ENCODE measurements around the gene CRYZL1. TPM values are rescaled to one million over a fixed set of nuclear protein-coding genes. Genes with fewer than 3 reads are reported as not detected.
"Not testable (repeated sequence)": the region's sequence is repeated elsewhere in the genome, so short reads cannot be mapped to it uniquely, and the experiment has no call there.

Gene CRYZL1
- total RNA-seq, 1 donor from 2014 or later, result 30.7 TPM

GRCh38 chr21:33578214-33578613, 63.3 kb downstream of the CRYZL1 start:
- H3K27me3 Mint-ChIP-seq (ENCODE audit: low read depth, unreplicated experiment), result no peaks in the 10 kb centered on the region
- Histone ChIP-seq H3K79me2 (ENCODE audit: insufficient read depth, low read length) (no peaks in the 10 kb centered on the region), H3K4me3 (ENCODE audit: insufficient read depth, low read depth, low read length) (no peak overlapping the region), H3K4me1 (ENCODE audit: insufficient read depth, low read length) (no peaks in the 10 kb centered on the region), H3K9me3 (ENCODE audit: insufficient read depth, low read depth, low read length) (no peaks in the 10 kb centered on the region), H3K9ac (ENCODE audit: low read length) (no peak overlapping the region), H4K20me1 (ENCODE audit: insufficient read depth, low read length) (peaks cover 26% of the 10 kb centered on the region), H3K4me2 (ENCODE audit: low read length) (no peak overlapping the region), H2AFZ (ENCODE audit: low read depth, low read length) (no peak overlapping the region), H3K27me3 (ENCODE audit: insufficient read depth, low read length) (no peaks in the 10 kb centered on the region), H3K27ac (ENCODE audit: low read depth, low read length) (no peak overlapping the region), H3K36me3 (ENCODE audit: insufficient read depth, low read length) (peaks cover 33% of the 10 kb centered on the region)
- H3K27ac Mint-ChIP-seq (ENCODE audit: unreplicated experiment), result no peak overlapping the region
- no peak for FAIRE-seq
- H3K36me3 Mint-ChIP-seq (ENCODE audit: low read depth, unreplicated experiment), result peaks cover 4% of the 10 kb centered on the region
- peak; percentile 60 for DNase-seq (ENCODE audit: low read depth)
- peaks cover 9% of the 10 kb centered on the region for H3K4me1 Mint-ChIP-seq (ENCODE audit: low read depth, unreplicated experiment)
- TF ChIP-seq, protein P1, sequence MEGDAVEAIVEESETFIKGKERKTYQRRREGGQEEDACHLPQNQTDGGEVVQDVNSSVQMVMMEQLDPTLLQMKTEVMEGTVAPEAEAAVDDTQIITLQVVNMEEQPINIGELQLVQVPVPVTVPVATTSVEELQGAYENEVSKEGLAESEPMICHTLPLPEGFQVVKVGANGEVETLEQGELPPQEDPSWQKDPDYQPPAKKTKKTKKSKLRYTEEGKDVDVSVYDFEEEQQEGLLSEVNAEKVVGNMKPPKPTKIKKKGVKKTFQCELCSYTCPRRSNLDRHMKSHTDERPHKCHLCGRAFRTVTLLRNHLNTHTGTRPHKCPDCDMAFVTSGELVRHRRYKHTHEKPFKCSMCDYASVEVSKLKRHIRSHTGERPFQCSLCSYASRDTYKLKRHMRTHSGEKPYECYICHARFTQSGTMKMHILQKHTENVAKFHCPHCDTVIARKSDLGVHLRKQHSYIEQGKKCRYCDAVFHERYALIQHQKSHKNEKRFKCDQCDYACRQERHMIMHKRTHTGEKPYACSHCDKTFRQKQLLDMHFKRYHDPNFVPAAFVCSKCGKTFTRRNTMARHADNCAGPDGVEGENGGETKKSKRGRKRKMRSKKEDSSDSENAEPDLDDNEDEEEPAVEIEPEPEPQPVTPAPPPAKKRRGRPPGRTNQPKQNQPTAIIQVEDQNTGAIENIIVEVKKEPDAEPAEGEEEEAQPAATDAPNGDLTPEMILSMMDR (IDR thresholded peaks at IDR 0.05; ENCODE audit: insufficient read depth, low read depth, low read length), result no peak
- no peak for TF ChIP-seq EZH2 (IDR thresholded peaks at IDR 0.05; ENCODE audit: insufficient read depth, low read length)
- no peak overlapping the region for H3K4me3 Mint-ChIP-seq (ENCODE audit: unreplicated experiment)
- no peaks in the 10 kb centered on the region for H3K9me3 Mint-ChIP-seq (ENCODE audit: unreplicated experiment)

DNA sequence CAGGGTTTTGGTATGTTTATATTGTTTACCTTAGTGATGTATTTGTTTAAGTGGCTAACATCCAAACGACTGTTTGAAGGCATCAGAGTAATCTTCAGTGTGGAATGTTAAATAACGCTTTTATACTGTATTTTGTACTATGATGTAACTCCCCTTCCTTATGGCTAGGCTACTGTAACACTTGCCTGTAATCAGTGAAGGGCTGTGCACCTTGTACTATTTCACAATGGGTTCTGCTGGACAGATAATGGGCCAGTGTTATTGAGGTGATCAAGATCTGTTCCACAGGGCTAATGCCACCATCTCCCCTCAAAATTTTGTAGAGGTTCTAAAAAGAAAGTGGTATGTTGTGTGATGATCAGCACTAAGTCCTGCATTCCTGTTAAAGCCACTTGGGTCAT, 64.8 kb downstream of the CRYZL1 start:
- H3K4me1 ChIP-seq (ENCODE audit: insufficient read depth, low read length); H3K4me1 Mint-ChIP-seq (ENCODE audit: low read depth, unreplicated experiment); DNase-seq (ENCODE audit: low read depth); H3K4me2 ChIP-seq (ENCODE audit: low read length); FAIRE-seq; H3K27ac ChIP-seq (ENCODE audit: low read depth, low read length); H2AFZ ChIP-seq (ENCODE audit: low read depth, low read length); H3K9me3 Mint-ChIP-seq (ENCODE audit: unreplicated experiment); H3K36me3 Mint-ChIP-seq (ENCODE audit: low read depth, unreplicated experiment); H3K9ac ChIP-seq (ENCODE audit: low read length); H3K79me2 ChIP-seq (ENCODE audit: insufficient read depth, low read length); H3K4me3 ChIP-seq (ENCODE audit: insufficient read depth, low read depth, low read length); H3K9me3 ChIP-seq (ENCODE audit: insufficient read depth, low read depth, low read length); H3K4me3 Mint-ChIP-seq (ENCODE audit: unreplicated experiment); H3K27me3 ChIP-seq (ENCODE audit: insufficient read depth, low read length); H3K27me3 Mint-ChIP-seq (ENCODE audit: low read depth, unreplicated experiment): not testable (repeated sequence)
- Histone ChIP-seq H3K36me3 (ENCODE audit: insufficient read depth, low read length) (peaks cover 40% of the 10 kb centered on the region), H4K20me1 (ENCODE audit: insufficient read depth, low read length) (peaks cover 35% of the 10 kb centered on the region)
- H3K27ac Mint-ChIP-seq (ENCODE audit: unreplicated experiment), result peak overlapping the region; percentile 14

DNA sequence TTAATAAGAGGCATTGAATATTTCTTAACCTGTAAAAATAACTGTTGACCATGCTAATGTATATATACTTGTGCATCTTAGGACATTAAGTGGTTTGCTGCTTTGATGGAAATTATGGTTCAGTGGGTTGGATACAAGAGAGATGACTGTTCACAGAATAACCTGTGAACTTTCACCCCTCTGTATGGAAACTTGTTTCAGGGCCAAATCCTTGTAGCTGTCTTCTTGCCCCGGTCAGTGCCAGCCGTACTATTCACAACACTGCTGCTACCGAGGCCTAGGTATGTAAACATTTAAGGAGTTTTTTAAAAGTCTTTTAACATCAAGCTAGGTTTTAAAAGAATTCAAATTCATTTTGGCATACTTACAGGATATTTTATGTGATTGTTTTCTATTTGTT, 69.2 kb downstream of the CRYZL1 start:
- Mint-ChIP-seq H3K4me1 (ENCODE audit: low read depth, unreplicated experiment) (peaks cover 4% of the 10 kb centered on the region), H3K9me3 (ENCODE audit: unreplicated experiment) (no peaks in the 10 kb centered on the region), H3K27me3 (ENCODE audit: low read depth, unreplicated experiment) (no peaks in the 10 kb centered on the region), H3K27ac (ENCODE audit: unreplicated experiment) (no peak overlapping the region), H3K36me3 (ENCODE audit: low read depth, unreplicated experiment) (peaks cover 14% of the 10 kb centered on the region), H3K4me3 (ENCODE audit: unreplicated experiment) (no peak overlapping the region)
- Histone ChIP-seq H3K4me2 (ENCODE audit: low read length) (no peak overlapping the region), H3K9ac (ENCODE audit: low read length) (no peak overlapping the region), H3K36me3 (ENCODE audit: insufficient read depth, low read length) (peaks cover 72% of the 10 kb centered on the region), H3K4me3 (ENCODE audit: insufficient read depth, low read depth, low read length) (no peak overlapping the region), H2AFZ (ENCODE audit: low read depth, low read length) (no peak overlapping the region), H3K27me3 (ENCODE audit: insufficient read depth, low read length) (no peaks in the 10 kb centered on the region), H3K27ac (ENCODE audit: low read depth, low read length) (no peak overlapping the region), H4K20me1 (ENCODE audit: insufficient read depth, low read length) (peaks cover 52% of the 10 kb centered on the region), H3K4me1 (ENCODE audit: insufficient read depth, low read length) (no peaks in the 10 kb centered on the region), H3K79me2 (ENCODE audit: insufficient read depth, low read length) (peaks cover 46% of the 10 kb centered on the region), H3K9me3 (ENCODE audit: insufficient read depth, low read depth, low read length) (no peaks in the 10 kb centered on the region)
- TF ChIP-seq EZH2 (IDR thresholded peaks at IDR 0.05; ENCODE audit: insufficient read depth, low read length), result no peak
- TF ChIP-seq, protein P1 (IDR thresholded peaks at IDR 0.05; ENCODE audit: insufficient read depth, low read depth, low read length), result no peak
- FAIRE-seq (no peak), DNase-seq (ENCODE audit: low read depth) (no peak)
